Loucy (cell line): ENCODE measurements around the gene ACAD11.
"Not testable (repeated sequence)": the region's sequence is repeated elsewhere in the genome, so short reads cannot be mapped to it uniquely, and the experiment has no call there.

Source experiments
- H2AFZ ChIP-seq: fragments of 200-600 bp; sonication (generic); 2 replicates; pipeline ENCODE4 v1.6.0; 2016; ENCODE audit warnings: antibody characterized with exemption, mild to moderate bottlenecking, low read length, moderate library complexity
- H3F3A ChIP-seq: fragments of 200-600 bp; 2 replicates; pipeline ENCODE4 v1.6.0; 2016; ENCODE audit warnings: antibody characterized with exemption, low read depth, mild to moderate bottlenecking
- H3K27me3 ChIP-seq: fragments of 200-600 bp; sonication (generic); 2 replicates; pipeline ENCODE4 v1.6.1; 2014; ENCODE audit warnings: low read length, mild to moderate bottlenecking; ENCODE audit not compliant: insufficient read depth, poor library complexity, severe bottlenecking
- H3K36me3 ChIP-seq: fragments of 200-600 bp; sonication (generic); 2 replicates; pipeline ENCODE4 v1.6.1; 2016; ENCODE audit warnings: low read length; ENCODE audit not compliant: insufficient read depth
- H3K4me1 ChIP-seq: fragments of 200-600 bp; sonication (generic); 2 replicates; pipeline ENCODE4 v1.5.1; 2014; ENCODE audit warnings: low read length, mild to moderate bottlenecking; ENCODE audit not compliant: insufficient read depth, poor library complexity, severe bottlenecking
- H3K4me2 ChIP-seq: fragments of 200-600 bp; sonication (generic); 2 replicates; pipeline ENCODE4 v1.6.0; 2014; ENCODE audit warnings: antibody characterized with exemption, low read length, low read depth, mild to moderate bottlenecking; ENCODE audit not compliant: poor library complexity, severe bottlenecking
- H3K4me3 ChIP-seq: fragments of 200-600 bp; sonication (generic); 2 replicates; pipeline ENCODE4 v1.5.1; 2014; ENCODE audit warnings: low read length, mild to moderate bottlenecking, mixed read lengths; ENCODE audit not compliant: poor library complexity, severe bottlenecking
- H3K79me2 ChIP-seq: fragments of 200-600 bp; sonication (generic); 2 replicates; pipeline ENCODE4 v1.6.1; 2014; ENCODE audit warnings: low read length; ENCODE audit not compliant: insufficient read depth
- H3K9ac ChIP-seq: fragments of 200-600 bp; sonication (generic); 2 replicates; pipeline ENCODE4 v1.6.0; 2014; ENCODE audit warnings: mild to moderate bottlenecking, low read depth, low read length, moderate library complexity; ENCODE audit not compliant: poor library complexity, severe bottlenecking
- H3K9me2 ChIP-seq: fragments of 200-600 bp; sonication (generic); replicated peaks from 2 replicates; pipeline ENCODE4 v1.6.1; 2016; ENCODE audit warnings: low read depth, low read length, mixed read lengths
- H3K9me3 ChIP-seq: fragments of 200-600 bp; sonication (generic); 2 replicates; pipeline ENCODE4 v1.6.1; 2014; ENCODE audit warnings: mild to moderate bottlenecking, antibody characterized with exemption, low read length, low read depth; ENCODE audit not compliant: insufficient read depth
- H4K20me1 ChIP-seq: fragments of 200-600 bp; sonication (generic); 2 replicates; pipeline ENCODE4 v1.6.0; 2014; ENCODE audit warnings: antibody characterized with exemption, low read length, mild to moderate bottlenecking; ENCODE audit not compliant: insufficient read depth, poor library complexity, severe bottlenecking
- CTCF ChIP-seq: fragments of 200-600 bp; sonication (generic); conservative IDR thresholded peaks from 2 replicates; pipeline ENCODE4 v1.5.1; 2014; ENCODE audit warnings: mild to moderate bottlenecking, antibody characterized with exemption, low read length
- EZH2phosphoT487 ChIP-seq: fragments of 200-600 bp; IDR thresholded peaks from 2 replicates; pipeline ENCODE4 v1.6.1; 2018; ENCODE audit warnings: antibody characterized with exemption, mild to moderate bottlenecking, moderate library complexity, borderline replicate concordance

The ACAD11 gene

GRCh38 chr3:132606085-132606484 is 53.5 kb downstream of the ACAD11 start:
- H2AFZ ChIP-seq = no peak overlapping the region
- no peaks in the 10 kb centered on the region for H4K20me1 ChIP-seq
- TF ChIP-seq EZH2phosphoT487 (no peak), CTCF (no peak)
- H3K9me3 ChIP-seq = no peaks in the 10 kb centered on the region
- no peaks in the 10 kb centered on the region for H3K9me2 ChIP-seq
- no peak overlapping the region for H3K4me3 ChIP-seq
- H3K36me3 ChIP-seq = peaks cover 15% of the 10 kb centered on the region; the same call in 1 of the 2 replicates
- H3K4me2 ChIP-seq = no peak overlapping the region
- H3K79me2 ChIP-seq = no peaks in the 10 kb centered on the region
- H3F3A ChIP-seq = no peaks in the 10 kb centered on the region
- H3K4me1 ChIP-seq = no peaks in the 10 kb centered on the region
- H3K27me3 ChIP-seq = no peaks in the 10 kb centered on the region
- H3K9ac ChIP-seq = no peak overlapping the region

GRCh38 chr3:132605374-132605792 is 54.2 kb downstream of the ACAD11 start:
- TF ChIP-seq EZH2phosphoT487 (no peak), CTCF (no peak)
- no peak overlapping the region for H2AFZ ChIP-seq
- no peak overlapping the region for H3K4me2 ChIP-seq

GRCh38 chr3:132600614-132601013 is 59.0 kb downstream of the ACAD11 start:
- H4K20me1 ChIP-seq, H2AFZ ChIP-seq, H3K27me3 ChIP-seq, H3F3A ChIP-seq, H3K4me3 ChIP-seq, H3K9me2 ChIP-seq, H3K4me1 ChIP-seq, H3K9me3 ChIP-seq, H3K79me2 ChIP-seq, H3K9ac ChIP-seq, H3K4me2 ChIP-seq: not testable (repeated sequence)
- peaks cover 13% of the 10 kb centered on the region; the same call in 1 of the 2 replicates for H3K36me3 ChIP-seq

More at GRCh38 chr3:132605374-132605792, 54.2 kb downstream of the ACAD11 start:
- Histone ChIP-seq H3K79me2 (no peaks in the 10 kb centered on the region), H3K9me2 (no peaks in the 10 kb centered on the region), H3K4me3 (no peak overlapping the region), H3K4me1 (no peaks in the 10 kb centered on the region), H3K9me3 (no peaks in the 10 kb centered on the region), H3K9ac (no peak overlapping the region), H4K20me1 (no peaks in the 10 kb centered on the region), H3K36me3 (peaks cover 15% of the 10 kb centered on the region; the same call in 1 of the 2 replicates), H3F3A (no peaks in the 10 kb centered on the region), H3K27me3 (no peaks in the 10 kb centered on the region)

GRCh38 chr3:132598181-132598580 is 61.4 kb downstream of the ACAD11 start:
- H3K4me1 ChIP-seq = no peaks in the 10 kb centered on the region
- no peak for TF ChIP-seq EZH2phosphoT487
- no peak for TF ChIP-seq CTCF
- H3F3A ChIP-seq = no peaks in the 10 kb centered on the region
- no peak overlapping the region for H3K4me3 ChIP-seq
- H3K9me3 ChIP-seq = no peaks in the 10 kb centered on the region
- no peak overlapping the region for H3K4me2 ChIP-seq
- H3K79me2 ChIP-seq = no peaks in the 10 kb centered on the region
- no peaks in the 10 kb centered on the region for H3K27me3 ChIP-seq
- H3K9me2 ChIP-seq = no peaks in the 10 kb centered on the region
- H3K9ac ChIP-seq = no peak overlapping the region
- no peaks in the 10 kb centered on the region for H4K20me1 ChIP-seq
- H3K36me3 ChIP-seq = peaks cover 8% of the 10 kb centered on the region; the same call in 1 of the 2 replicates
- H2AFZ ChIP-seq = no peak overlapping the region
